ENCODE results near the gene TMEM18. TPM values are rescaled to one million over a fixed set of nuclear protein-coding genes. Genes with fewer than 3 reads are reported as not detected.

Gene TMEM18
- total and polyA plus RNA-seq, 2 experiments from 2014 or later, result 35.4 to 47.1 TPM

DNA sequence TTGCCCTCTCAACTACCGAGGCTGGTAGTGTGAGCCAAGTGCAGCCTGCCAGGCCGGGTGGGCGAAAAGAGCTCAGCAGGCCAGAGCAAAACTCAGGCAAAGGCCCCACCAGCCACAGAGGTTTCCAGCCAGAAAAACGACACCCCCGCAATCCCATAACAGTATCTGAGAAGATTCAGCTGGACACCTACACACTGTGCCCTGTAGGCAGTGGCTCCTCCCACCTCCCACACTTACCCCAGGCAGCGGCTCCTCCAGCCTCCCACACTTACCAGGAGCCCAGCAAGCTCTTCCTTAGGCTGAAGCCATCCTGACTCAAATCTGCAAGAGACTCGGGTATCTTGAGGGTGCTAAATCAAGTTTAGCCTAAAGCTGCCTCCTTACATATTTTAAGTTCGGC lies 15.6 kb upstream of the TMEM18 start:
- Histone ChIP-seq H3K9me2 (replicated peaks; ENCODE audit: insufficient read depth) (no peaks in the 10 kb centered on the region), H3K36me3 (replicated peaks; ENCODE audit: insufficient read depth, low read depth) (no peaks in the 10 kb centered on the region), H3K27ac (no peak overlapping the region), H3K9me3 (ENCODE audit: low read depth) (no peaks in the 10 kb centered on the region), H3K4me3 (no peak overlapping the region), H2AFZ (no peak overlapping the region), H3K27me3 (no peaks in the 10 kb centered on the region), H4K20me1 (ENCODE audit: insufficient read depth, poor library complexity, severe bottlenecking) (no peaks in the 10 kb centered on the region), H3K4me1 (ENCODE audit: insufficient read depth) (peaks cover 8% of the 10 kb centered on the region), H3K79me2 (no peaks in the 10 kb centered on the region), H3K4me2 (no peak overlapping the region)
- no peak for TF ChIP-seq EZH2phosphoT487 (IDR thresholded peaks at IDR 0.05; ENCODE audit: low read depth, severe bottlenecking, unreplicated experiment)
- TF ChIP-seq, protein P1, sequence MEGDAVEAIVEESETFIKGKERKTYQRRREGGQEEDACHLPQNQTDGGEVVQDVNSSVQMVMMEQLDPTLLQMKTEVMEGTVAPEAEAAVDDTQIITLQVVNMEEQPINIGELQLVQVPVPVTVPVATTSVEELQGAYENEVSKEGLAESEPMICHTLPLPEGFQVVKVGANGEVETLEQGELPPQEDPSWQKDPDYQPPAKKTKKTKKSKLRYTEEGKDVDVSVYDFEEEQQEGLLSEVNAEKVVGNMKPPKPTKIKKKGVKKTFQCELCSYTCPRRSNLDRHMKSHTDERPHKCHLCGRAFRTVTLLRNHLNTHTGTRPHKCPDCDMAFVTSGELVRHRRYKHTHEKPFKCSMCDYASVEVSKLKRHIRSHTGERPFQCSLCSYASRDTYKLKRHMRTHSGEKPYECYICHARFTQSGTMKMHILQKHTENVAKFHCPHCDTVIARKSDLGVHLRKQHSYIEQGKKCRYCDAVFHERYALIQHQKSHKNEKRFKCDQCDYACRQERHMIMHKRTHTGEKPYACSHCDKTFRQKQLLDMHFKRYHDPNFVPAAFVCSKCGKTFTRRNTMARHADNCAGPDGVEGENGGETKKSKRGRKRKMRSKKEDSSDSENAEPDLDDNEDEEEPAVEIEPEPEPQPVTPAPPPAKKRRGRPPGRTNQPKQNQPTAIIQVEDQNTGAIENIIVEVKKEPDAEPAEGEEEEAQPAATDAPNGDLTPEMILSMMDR (IDR thresholded peaks at IDR 0.05; ENCODE audit: poor library complexity), result no peak
- TF ChIP-seq EZH2 (IDR thresholded peaks at IDR 0.05; ENCODE audit: borderline replicate concordance), result no peak
- DNase-seq (ENCODE audit: low spot score), result no peak
- 88% methylated on average over 8 of the region's 8 CpGs for WGBS (ENCODE audit: low lambda C conversion rate, missing lambda C conversion rate)

DNA sequence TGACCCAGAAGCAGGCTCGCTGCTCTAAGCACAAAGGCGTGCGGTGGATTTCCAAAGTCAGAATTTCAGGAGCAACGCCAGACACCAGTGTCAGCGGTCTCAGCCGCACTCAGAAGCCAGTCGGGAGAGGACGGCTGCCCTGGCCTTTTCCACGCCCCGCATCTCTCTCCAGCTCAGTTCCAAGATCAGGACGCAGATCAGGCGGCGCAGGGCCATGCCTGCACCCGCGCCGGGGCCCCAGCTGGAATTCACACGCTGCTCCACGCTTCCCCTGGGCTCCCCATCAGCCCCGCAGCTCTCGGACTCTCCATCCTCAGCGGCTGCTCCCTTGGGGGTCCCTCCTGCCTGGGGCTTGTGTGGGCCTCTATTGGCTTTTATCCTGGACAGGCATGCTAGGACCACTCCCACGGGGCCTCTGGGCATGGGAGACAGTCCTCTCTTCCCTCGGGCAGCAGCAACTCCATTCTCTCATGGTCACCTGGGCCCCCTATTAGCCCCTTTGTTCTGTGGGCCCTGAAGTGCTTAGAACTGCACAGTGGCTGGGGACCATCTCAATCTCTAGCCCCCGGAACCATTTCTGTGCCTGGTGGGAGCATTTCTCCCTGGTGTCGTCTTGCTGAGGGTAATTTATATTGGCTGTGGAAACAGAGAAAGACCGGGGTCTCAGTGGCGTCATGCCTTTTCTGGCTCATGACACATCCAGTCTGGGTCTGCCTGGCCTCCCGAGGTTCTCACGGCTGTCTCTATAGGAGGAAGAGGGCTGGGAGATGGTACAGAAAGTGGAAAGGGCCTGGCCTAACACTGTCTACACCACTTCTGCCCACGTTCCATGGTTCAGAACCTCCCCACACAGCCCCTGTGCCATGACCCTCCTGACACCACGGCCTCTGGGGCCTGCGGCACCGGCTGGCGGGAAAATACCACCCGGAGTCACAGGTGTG lies 14.9 kb upstream of the TMEM18 start:
- H3K4me2 ChIP-seq, result no peak overlapping the region
- H3K9me3 ChIP-seq (ENCODE audit: low read depth), result no peaks in the 10 kb centered on the region
- TF ChIP-seq EZH2 (IDR thresholded peaks at IDR 0.05; ENCODE audit: borderline replicate concordance) (no peak), EZH2phosphoT487 (IDR thresholded peaks at IDR 0.05; ENCODE audit: low read depth, severe bottlenecking, unreplicated experiment) (no peak)
- TF ChIP-seq, protein P1 (IDR thresholded peaks at IDR 0.05; ENCODE audit: poor library complexity), result no peak
- no peak overlapping the region for H3K27ac ChIP-seq
- no peaks in the 10 kb centered on the region for H3K9me2 ChIP-seq (replicated peaks; ENCODE audit: insufficient read depth)
- no peak overlapping the region for H2AFZ ChIP-seq
- no peak for DNase-seq (ENCODE audit: low spot score)
- H4K20me1 ChIP-seq (ENCODE audit: insufficient read depth, poor library complexity, severe bottlenecking), result no peaks in the 10 kb centered on the region
- 94% methylated on average over 35 of the region's 35 CpGs for WGBS (ENCODE audit: low lambda C conversion rate, missing lambda C conversion rate)
- no peak overlapping the region for H3K4me3 ChIP-seq
- no peaks in the 10 kb centered on the region for H3K36me3 ChIP-seq (replicated peaks; ENCODE audit: insufficient read depth, low read depth)
- no peaks in the 10 kb centered on the region for H3K79me2 ChIP-seq
- H3K4me1 ChIP-seq (ENCODE audit: insufficient read depth), result peaks cover 8% of the 10 kb centered on the region
- no peaks in the 10 kb centered on the region for H3K27me3 ChIP-seq

DNA sequence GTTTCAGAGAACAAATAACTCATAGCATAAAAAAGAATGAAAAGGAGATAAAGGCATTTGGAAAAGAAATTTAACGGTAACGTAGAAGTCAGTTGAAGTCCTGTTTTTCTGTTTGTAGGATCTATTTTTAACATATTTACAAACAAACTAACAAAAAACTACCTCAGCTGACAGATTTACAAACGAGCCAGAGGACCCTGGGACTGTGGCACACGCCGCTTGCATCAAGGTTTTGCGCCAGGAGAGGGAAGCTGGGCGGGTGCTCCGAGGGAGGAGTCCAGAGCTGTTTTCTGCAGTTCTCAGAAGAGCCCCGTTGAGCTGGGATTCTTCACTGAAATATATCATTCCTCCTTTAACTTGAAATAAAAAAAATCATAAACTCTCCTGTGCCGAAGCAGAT lies 13.6 kb upstream of the TMEM18 start:
- H3K9me3 ChIP-seq (ENCODE audit: low read depth), result no peaks in the 10 kb centered on the region
- no peak for TF ChIP-seq EZH2phosphoT487 (IDR thresholded peaks at IDR 0.05; ENCODE audit: low read depth, severe bottlenecking, unreplicated experiment)
- TF ChIP-seq, protein P1 (IDR thresholded peaks at IDR 0.05; ENCODE audit: poor library complexity), result no peak
- TF ChIP-seq EZH2 (IDR thresholded peaks at IDR 0.05; ENCODE audit: borderline replicate concordance), result no peak
- no peak for DNase-seq (ENCODE audit: low spot score)
- no peak overlapping the region for H3K4me3 ChIP-seq
- no peak overlapping the region for H3K27ac ChIP-seq
- peaks cover 8% of the 10 kb centered on the region for H3K4me1 ChIP-seq (ENCODE audit: insufficient read depth)
- WGBS (ENCODE audit: low lambda C conversion rate, missing lambda C conversion rate), result 89% methylated on average over 10 of the region's 10 CpGs
- H4K20me1 ChIP-seq (ENCODE audit: insufficient read depth, poor library complexity, severe bottlenecking), result no peaks in the 10 kb centered on the region
- no peaks in the 10 kb centered on the region for H3K79me2 ChIP-seq
- no peak overlapping the region for H3K4me2 ChIP-seq
- no peaks in the 10 kb centered on the region for H3K27me3 ChIP-seq
- H3K9me2 ChIP-seq (replicated peaks; ENCODE audit: insufficient read depth), result no peaks in the 10 kb centered on the region
- H3K36me3 ChIP-seq (replicated peaks; ENCODE audit: insufficient read depth, low read depth), result no peaks in the 10 kb centered on the region
- H2AFZ ChIP-seq, result no peak overlapping the region

Data from hepatocyte (in vitro differentiated cells).